CD4-positive, alpha-beta T cell (primary cell): Measurements from ENCODE around the gene THSD7A. TPM values are rescaled to one million over a fixed set of nuclear protein-coding genes. Genes with fewer than 3 reads are reported as not detected.

Experiments used
- ATAC-seq: fragments of 200-7000 bp; cut with Tn5 transposase; one replicate; pipeline ENCODE4 v1.10.0; 2022; ENCODE audit warnings: mild to moderate bottlenecking; ENCODE audit not compliant: poor library complexity
- CTCF ChIA-PET: fragments of 350-600 bp; sonication (Branson Sonifier 250); formaldehyde crosslinking; loops from one replicate; lab custom pipeline; 2021; ENCODE audit warnings: antibody characterized with exemption, inconsistent platforms; lab: Charles Lee
- POLR2A ChIA-PET: fragments of 350-600 bp; sonication (Branson Sonifier 250); formaldehyde crosslinking; loops from one replicate; lab custom pipeline; 2021; ENCODE audit warnings: antibody characterized with exemption, inconsistent platforms; lab: Charles Lee
- DNase-seq, 14 experiments: peaks; one replicate each; pipeline ENCODE4 v3.0.0-alpha.2; 2013 to 2020; ENCODE audit warnings: mixed read lengths in 2 of 14
- H3K27ac ChIP-seq, 2 donors: one replicate each; pipeline versions ENCODE4 v1.5.1 to v1.7.0; 2013; ENCODE audit warnings: low read length in 2 of 2, low read depth in 1 of 2, mild to moderate bottlenecking in 1 of 2
- H3K27me3 ChIP-seq, 2 experiments: 1 replicate in 1 of 2; 2 replicates in 1 of 2; pipeline versions ENCODE4 v1.6.1 to v1.7.0; 2013; ENCODE audit warnings: low read length in 2 of 2, control low read depth in 1 of 2, mild to moderate bottlenecking in 1 of 2, moderate library complexity in 1 of 2; ENCODE audit not compliant: insufficient read depth in 2 of 2, control insufficient read depth in 1 of 2
- H3K36me3 ChIP-seq: one replicate; pipeline ENCODE4 v1.6.1; 2013; ENCODE audit warnings: low read length, control low read depth; ENCODE audit not compliant: insufficient read depth
- H3K4me1 ChIP-seq: one replicate; pipeline ENCODE4 v1.6.1; 2013; ENCODE audit warnings: low read length, control low read depth; ENCODE audit not compliant: insufficient read depth
- H3K4me3 ChIP-seq: one replicate; pipeline ENCODE4 v1.5.1; 2013; ENCODE audit warnings: mild to moderate bottlenecking, low read length, moderate library complexity
- H3K9me3 ChIP-seq, 2 experiments: 1 replicate in 1 of 2; 2 replicates in 1 of 2; pipeline versions ENCODE4 v1.6.1 to v1.7.0; 2013; ENCODE audit warnings: low read length in 2 of 2, mild to moderate bottlenecking in 2 of 2, control low read depth in 1 of 2, moderate library complexity in 1 of 2; ENCODE audit not compliant: control insufficient read depth in 1 of 2, insufficient read depth in 1 of 2
- H3K27ac Mint-ChIP-seq: one replicate; pipeline ENCODE4 v1.8.0; 2020; ENCODE audit warnings: mixed read lengths
- H3K27me3 Mint-ChIP-seq: one replicate; pipeline ENCODE4 v1.8.0; 2021; ENCODE audit warnings: mixed read lengths
- H3K36me3 Mint-ChIP-seq: one replicate; pipeline ENCODE4 v1.8.0; 2021; ENCODE audit warnings: low read depth, mixed read lengths
- H3K4me1 Mint-ChIP-seq: one replicate; pipeline ENCODE4 v1.8.0; 2021; ENCODE audit warnings: low read depth, mixed read lengths
- H3K4me3 Mint-ChIP-seq: one replicate; pipeline ENCODE4 v1.8.0; 2020; ENCODE audit warnings: mild to moderate bottlenecking, mixed read lengths
- H3K9me3 Mint-ChIP-seq: one replicate; pipeline ENCODE4 v1.8.0; 2020; ENCODE audit warnings: mixed read lengths
- intact Hi-C, 2 experiments: fragments of 100-400 bp; cut with DNase I in 1 of 2; cut with micrococcal nuclease in 1 of 2; formaldehyde crosslinking; loops; one replicate each; pipeline versions ENCODE4 v1.15.1 to v1.9.0; 2023 to 2025; cut with DNase I, micrococcal nuclease
- total RNA-seq, 174 experiments: library from RNA in 2 of 174; stranded (reverse) in 2 of 174; gene quantifications; one replicate each; pipeline ENCODE4 v1.2.3 and lab custom pipeline; 2021 to 2026
- TF ChIP-seq, protein P1 (sequence below): fragments of 200-600 bp; IDR thresholded peaks from one replicate; pipeline ENCODE4 v1.8.0; 2022; ENCODE audit warnings: antibody characterized with exemption, mild to moderate bottlenecking

Gene THSD7A
- total RNA-seq, 2 experiments from 2014 or later: not detected

DNA sequence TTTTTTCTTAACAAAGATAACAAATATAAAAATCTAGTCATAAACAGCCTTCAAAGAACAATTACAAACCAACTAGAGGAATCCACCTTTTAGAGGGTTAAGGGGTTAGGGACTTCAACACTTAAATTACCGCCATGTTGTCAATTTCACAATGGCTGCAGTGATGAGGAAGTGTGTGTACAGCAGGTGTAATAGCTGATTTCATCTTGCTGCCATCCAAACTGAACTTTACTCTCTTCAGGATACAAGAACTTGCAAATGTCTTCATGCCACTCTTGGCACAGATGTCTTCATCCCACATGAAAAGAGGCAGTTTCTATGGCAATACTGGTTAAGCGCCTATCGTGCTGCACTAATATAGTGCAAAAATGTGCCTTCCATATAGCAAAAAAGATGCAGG lies 457.4 kb downstream of the THSD7A start:
- no peaks in the 10 kb centered on the region for H3K9me3 Mint-ChIP-seq

DNA sequence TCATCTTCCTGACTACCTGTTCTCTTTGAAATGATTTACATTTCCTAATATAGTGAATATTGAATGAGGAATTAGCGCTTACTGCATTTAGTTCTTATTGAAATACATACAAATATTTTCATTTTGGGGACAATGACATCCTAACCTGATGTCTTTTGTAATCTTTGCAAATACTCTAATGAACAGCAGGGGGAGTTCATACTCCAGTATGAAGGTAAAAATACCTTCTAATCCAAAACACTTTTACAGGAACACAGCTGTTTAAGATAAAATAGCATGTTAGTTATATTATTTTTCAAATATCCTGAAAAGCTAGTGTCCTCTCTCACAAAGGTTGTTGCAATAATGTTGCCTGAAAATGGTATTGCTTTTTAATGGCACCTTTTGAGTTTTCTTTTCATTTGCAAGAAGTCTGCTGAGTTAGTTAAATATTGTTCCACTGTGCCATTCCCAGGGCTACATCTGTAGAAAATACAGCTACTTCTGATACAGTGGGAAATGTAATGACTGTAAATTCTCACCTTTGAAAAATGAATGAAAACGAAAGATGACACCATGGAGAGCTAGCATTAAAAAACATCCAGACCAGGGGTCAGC lies 458.4 kb downstream of the THSD7A start:
- Mint-ChIP-seq H3K36me3 (no peaks in the 10 kb centered on the region), H3K9me3 (no peaks in the 10 kb centered on the region), H3K4me1 (no peaks in the 10 kb centered on the region), H3K27ac (no peak overlapping the region), H3K27me3 (no peaks in the 10 kb centered on the region), H3K4me3 (no peak overlapping the region)
- no peaks in the 10 kb centered on the region for H3K9me3 ChIP-seq
- H3K4me3 ChIP-seq: no peak overlapping the region
- CTCF ChIA-PET: interaction anchor here (0.7 kb wide), 1 partner anchor 948 kb away, joined by 3 read pairs; no protein-coding TSS in a partner anchor
- no peaks in the 10 kb centered on the region for H3K4me1 ChIP-seq
- POLR2A ChIA-PET: interaction anchor here (0.6 kb wide), 1 partner anchor 18 kb away, joined by 3 read pairs; no protein-coding TSS in a partner anchor
- TF ChIP-seq, protein P1, sequence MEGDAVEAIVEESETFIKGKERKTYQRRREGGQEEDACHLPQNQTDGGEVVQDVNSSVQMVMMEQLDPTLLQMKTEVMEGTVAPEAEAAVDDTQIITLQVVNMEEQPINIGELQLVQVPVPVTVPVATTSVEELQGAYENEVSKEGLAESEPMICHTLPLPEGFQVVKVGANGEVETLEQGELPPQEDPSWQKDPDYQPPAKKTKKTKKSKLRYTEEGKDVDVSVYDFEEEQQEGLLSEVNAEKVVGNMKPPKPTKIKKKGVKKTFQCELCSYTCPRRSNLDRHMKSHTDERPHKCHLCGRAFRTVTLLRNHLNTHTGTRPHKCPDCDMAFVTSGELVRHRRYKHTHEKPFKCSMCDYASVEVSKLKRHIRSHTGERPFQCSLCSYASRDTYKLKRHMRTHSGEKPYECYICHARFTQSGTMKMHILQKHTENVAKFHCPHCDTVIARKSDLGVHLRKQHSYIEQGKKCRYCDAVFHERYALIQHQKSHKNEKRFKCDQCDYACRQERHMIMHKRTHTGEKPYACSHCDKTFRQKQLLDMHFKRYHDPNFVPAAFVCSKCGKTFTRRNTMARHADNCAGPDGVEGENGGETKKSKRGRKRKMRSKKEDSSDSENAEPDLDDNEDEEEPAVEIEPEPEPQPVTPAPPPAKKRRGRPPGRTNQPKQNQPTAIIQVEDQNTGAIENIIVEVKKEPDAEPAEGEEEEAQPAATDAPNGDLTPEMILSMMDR: peak; percentile 32
- H3K36me3 ChIP-seq: no peaks in the 10 kb centered on the region
- DNase-seq (no peak), ATAC-seq (no peak)
- H3K27ac ChIP-seq: no peak overlapping the region
- H3K27me3 ChIP-seq: no peaks in the 10 kb centered on the region
- intact Hi-C loops: loop anchor here (5.0 kb wide), 1 partner anchor 949 kb away; no protein-coding TSS in a partner anchor

More for the DNA sequence above, 457.4 kb downstream of the THSD7A start:
- H3K27me3 Mint-ChIP-seq: no peaks in the 10 kb centered on the region
- intact Hi-C loops: loop anchor here (5.0 kb wide), 1 partner anchor 948 kb away; no protein-coding TSS in a partner anchor
- TF ChIP-seq, protein P1: no peak
- no peaks in the 10 kb centered on the region for H3K36me3 Mint-ChIP-seq
- ChIA-PET POLR2A (no interaction called here), CTCF (no interaction called here)
- no peak overlapping the region for H3K27ac Mint-ChIP-seq
- Histone ChIP-seq H3K27ac (no peak overlapping the region), H3K4me3 (no peak overlapping the region), H3K9me3 (no peaks in the 10 kb centered on the region), H3K4me1 (no peaks in the 10 kb centered on the region), H3K36me3 (no peaks in the 10 kb centered on the region), H3K27me3 (no peaks in the 10 kb centered on the region)
- no peaks in the 10 kb centered on the region for H3K4me1 Mint-ChIP-seq
- ATAC-seq (no peak), DNase-seq (no peak)
- no peak overlapping the region for H3K4me3 Mint-ChIP-seq

DNA sequence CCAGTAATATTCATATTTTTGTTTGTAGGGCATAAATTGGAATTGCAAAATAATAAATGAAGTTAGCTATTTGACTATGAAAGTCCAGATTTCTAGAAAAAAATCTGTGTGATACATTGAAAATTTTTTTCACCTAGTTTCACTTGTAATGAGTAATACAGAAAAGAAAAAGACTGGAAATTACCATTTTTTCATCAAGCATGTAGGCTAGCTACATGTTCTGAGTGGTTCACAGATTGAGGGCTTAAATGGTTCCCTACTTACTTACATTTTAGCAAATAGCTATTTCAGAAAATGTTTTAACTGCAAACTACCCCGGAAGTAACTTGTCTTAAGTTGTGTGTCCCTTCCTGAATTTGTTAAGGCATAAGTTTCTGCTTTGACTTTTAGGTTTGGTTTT lies 462.3 kb downstream of the THSD7A start:
- no peak for DNase-seq
- CTCF ChIA-PET: no interaction called here
- POLR2A ChIA-PET: no interaction called here

More for the DNA sequence above, 462.3 kb downstream of the THSD7A start:
- no peaks in the 10 kb centered on the region for H3K27me3 ChIP-seq
- no peak for ATAC-seq
- intact Hi-C loops: loop anchor here (5.0 kb wide), 1 partner anchor 953 kb away; no protein-coding TSS in a partner anchor
- H3K4me3 ChIP-seq: no peak overlapping the region
- H3K9me3 ChIP-seq: no peaks in the 10 kb centered on the region
- H3K27me3 Mint-ChIP-seq: no peaks in the 10 kb centered on the region
- no peak overlapping the region for H3K27ac Mint-ChIP-seq
- TF ChIP-seq, protein P1: no peak
- no peaks in the 10 kb centered on the region for H3K9me3 Mint-ChIP-seq
- no peak overlapping the region for H3K27ac ChIP-seq
- H3K4me3 Mint-ChIP-seq: no peak overlapping the region
- no peaks in the 10 kb centered on the region for H3K36me3 Mint-ChIP-seq
- no peaks in the 10 kb centered on the region for H3K4me1 ChIP-seq
- no peaks in the 10 kb centered on the region for H3K4me1 Mint-ChIP-seq
- H3K36me3 ChIP-seq: no peaks in the 10 kb centered on the region
